Measurements from ENCODE around the gene GALT.

DNA sequence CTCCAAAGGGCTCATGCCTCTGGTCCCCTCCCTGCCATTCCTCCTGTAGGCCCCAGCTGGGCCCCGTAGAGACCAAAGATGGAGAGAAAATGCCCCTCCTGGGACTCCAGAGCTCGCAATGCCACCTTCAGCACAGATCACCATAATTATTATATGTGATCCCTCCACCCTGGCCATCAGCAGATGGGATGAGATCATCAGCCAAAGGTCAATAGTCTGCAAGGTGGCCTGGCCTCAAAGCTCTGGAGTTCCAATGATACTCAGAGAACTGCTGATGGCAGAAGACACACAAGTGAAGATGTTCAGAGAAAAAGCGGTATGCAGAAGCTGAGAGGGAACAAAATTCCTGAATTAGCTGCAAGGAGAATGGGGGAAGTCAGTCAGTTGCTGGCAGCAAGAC is 39.6 kb upstream of the GALT start:
- TF ChIP-seq, protein P1, sequence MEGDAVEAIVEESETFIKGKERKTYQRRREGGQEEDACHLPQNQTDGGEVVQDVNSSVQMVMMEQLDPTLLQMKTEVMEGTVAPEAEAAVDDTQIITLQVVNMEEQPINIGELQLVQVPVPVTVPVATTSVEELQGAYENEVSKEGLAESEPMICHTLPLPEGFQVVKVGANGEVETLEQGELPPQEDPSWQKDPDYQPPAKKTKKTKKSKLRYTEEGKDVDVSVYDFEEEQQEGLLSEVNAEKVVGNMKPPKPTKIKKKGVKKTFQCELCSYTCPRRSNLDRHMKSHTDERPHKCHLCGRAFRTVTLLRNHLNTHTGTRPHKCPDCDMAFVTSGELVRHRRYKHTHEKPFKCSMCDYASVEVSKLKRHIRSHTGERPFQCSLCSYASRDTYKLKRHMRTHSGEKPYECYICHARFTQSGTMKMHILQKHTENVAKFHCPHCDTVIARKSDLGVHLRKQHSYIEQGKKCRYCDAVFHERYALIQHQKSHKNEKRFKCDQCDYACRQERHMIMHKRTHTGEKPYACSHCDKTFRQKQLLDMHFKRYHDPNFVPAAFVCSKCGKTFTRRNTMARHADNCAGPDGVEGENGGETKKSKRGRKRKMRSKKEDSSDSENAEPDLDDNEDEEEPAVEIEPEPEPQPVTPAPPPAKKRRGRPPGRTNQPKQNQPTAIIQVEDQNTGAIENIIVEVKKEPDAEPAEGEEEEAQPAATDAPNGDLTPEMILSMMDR (conservative IDR thresholded peaks at IDR 0.05; ENCODE audit: low read depth, low read length): no peak
- TF ChIP-seq POLR2A (IDR thresholded peaks at IDR 0.05; ENCODE audit: low read depth, low read length) (no peak), MAFK (IDR thresholded peaks at IDR 0.05; ENCODE audit: low read depth, low read length) (no peak), SMC3 (IDR thresholded peaks at IDR 0.05; ENCODE audit: low read depth, low read length) (no peak), RCOR1 (IDR thresholded peaks at IDR 0.05; ENCODE audit: insufficient replicate concordance, low read length) (no peak), RFX5 (IDR thresholded peaks at IDR 0.05; ENCODE audit: low read depth, low read length) (no peak), RAD21 (IDR thresholded peaks at IDR 0.05; ENCODE audit: low read length) (no peak), MXI1 (IDR thresholded peaks at IDR 0.05; ENCODE audit: borderline replicate concordance, low read depth, low read length) (no peak), NFE2L2 (IDR thresholded peaks at IDR 0.05; ENCODE audit: low read depth, low read length) (no peak), CHD1 (IDR thresholded peaks at IDR 0.05; ENCODE audit: low read depth, low read length) (no peak), MAZ (IDR thresholded peaks at IDR 0.05; ENCODE audit: borderline replicate concordance, low read depth, low read length) (no peak), CEBPB (IDR thresholded peaks at IDR 0.05; ENCODE audit: low read depth, low read length) (no peak)
- TF ChIP-seq, protein P2, sequence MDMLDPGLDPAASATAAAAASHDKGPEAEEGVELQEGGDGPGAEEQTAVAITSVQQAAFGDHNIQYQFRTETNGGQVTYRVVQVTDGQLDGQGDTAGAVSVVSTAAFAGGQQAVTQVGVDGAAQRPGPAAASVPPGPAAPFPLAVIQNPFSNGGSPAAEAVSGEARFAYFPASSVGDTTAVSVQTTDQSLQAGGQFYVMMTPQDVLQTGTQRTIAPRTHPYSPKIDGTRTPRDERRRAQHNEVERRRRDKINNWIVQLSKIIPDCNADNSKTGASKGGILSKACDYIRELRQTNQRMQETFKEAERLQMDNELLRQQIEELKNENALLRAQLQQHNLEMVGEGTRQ (IDR thresholded peaks at IDR 0.05; ENCODE audit: low read depth, low read length): no peak
